Left ventricle myocardium inferior (tissue), 1 donor: ENCODE data around the gene RAB40A. TPM values are rescaled to one million over a fixed set of nuclear protein-coding genes. Genes with fewer than 3 reads are reported as not detected.

Experiments used
- DNase-seq: peaks from one replicate; pipeline ENCODE4 v3.0.0-alpha.2; 2020
- H3K27ac ChIP-seq: fragments of 200-600 bp; replicated peaks from 2 replicates; pipeline ENCODE4 v1.8.0; 2021
- H3K27me3 ChIP-seq: fragments of 200-600 bp; 2 replicates; pipeline ENCODE4 v1.8.0; 2021; ENCODE audit warnings: low read depth
- H3K36me3 ChIP-seq: fragments of 200-600 bp; 2 replicates; pipeline ENCODE4 v1.8.0; 2021
- H3K4me1 ChIP-seq: fragments of 200-600 bp; 2 replicates; pipeline ENCODE4 v1.8.0; 2021
- H3K4me3 ChIP-seq: fragments of 200-600 bp; 2 replicates; pipeline ENCODE4 v1.8.0; 2021; ENCODE audit warnings: mild to moderate bottlenecking, moderate library complexity
- H3K9me3 ChIP-seq: fragments of 200-600 bp; replicated peaks from 2 replicates; pipeline ENCODE4 v1.8.0; 2021
- intact Hi-C: fragments of 100-400 bp; cut with micrococcal nuclease; formaldehyde crosslinking; loops from one replicate; pipeline ENCODE4 v1.11.0; 2022
- total RNA-seq: library from RNA; stranded (reverse); fragmentation: NEBNext Ultra II Directional; extraction: Animal tissue kit (Norgen Biotek cat#: 25700); gene quantifications from one replicate; pipeline ENCODE4 v1.2.1, GENCODE V29; 2021
- TF ChIP-seq, protein P1 (sequence below): fragments of 200-600 bp; IDR thresholded peaks from 2 replicates; pipeline ENCODE4 v1.8.0; 2021; ENCODE audit warnings: antibody characterized with exemption, mild to moderate bottlenecking, borderline replicate concordance
- donor health status: DM: no; HTN: yes; CAD: no; lungs with severe emphysema.

Gene RAB40A
- total RNA-seq, 1 donor from 2014 or later: not detected

DNA sequence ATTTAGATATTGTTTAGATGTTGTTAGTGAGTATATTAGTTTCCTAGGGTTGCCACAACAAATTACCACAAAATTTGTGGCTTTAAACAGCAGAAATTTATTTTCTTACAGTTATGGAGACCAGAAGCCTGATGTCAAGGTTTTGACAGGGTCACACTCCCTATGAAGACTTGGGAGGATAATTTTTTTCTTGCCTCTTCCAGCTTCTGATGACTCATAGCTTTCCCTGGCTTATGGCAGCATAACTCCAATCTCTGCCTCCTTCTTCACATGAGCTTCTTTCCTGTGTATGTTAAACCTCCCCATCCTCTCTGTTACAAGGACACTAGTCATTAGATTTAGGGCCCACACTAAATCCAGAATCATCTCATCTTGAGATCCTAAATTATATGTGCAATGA is 20.9 kb upstream of the RAB40A start:
- TF ChIP-seq, protein P1, sequence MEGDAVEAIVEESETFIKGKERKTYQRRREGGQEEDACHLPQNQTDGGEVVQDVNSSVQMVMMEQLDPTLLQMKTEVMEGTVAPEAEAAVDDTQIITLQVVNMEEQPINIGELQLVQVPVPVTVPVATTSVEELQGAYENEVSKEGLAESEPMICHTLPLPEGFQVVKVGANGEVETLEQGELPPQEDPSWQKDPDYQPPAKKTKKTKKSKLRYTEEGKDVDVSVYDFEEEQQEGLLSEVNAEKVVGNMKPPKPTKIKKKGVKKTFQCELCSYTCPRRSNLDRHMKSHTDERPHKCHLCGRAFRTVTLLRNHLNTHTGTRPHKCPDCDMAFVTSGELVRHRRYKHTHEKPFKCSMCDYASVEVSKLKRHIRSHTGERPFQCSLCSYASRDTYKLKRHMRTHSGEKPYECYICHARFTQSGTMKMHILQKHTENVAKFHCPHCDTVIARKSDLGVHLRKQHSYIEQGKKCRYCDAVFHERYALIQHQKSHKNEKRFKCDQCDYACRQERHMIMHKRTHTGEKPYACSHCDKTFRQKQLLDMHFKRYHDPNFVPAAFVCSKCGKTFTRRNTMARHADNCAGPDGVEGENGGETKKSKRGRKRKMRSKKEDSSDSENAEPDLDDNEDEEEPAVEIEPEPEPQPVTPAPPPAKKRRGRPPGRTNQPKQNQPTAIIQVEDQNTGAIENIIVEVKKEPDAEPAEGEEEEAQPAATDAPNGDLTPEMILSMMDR: no peak
- Histone ChIP-seq H3K4me1 (no peaks in the 10 kb centered on the region), H3K36me3 (no peaks in the 10 kb centered on the region), H3K4me3 (no peak overlapping the region), H3K27me3 (no peaks in the 10 kb centered on the region), H3K9me3 (no peaks in the 10 kb centered on the region), H3K27ac (no peak overlapping the region)
- intact Hi-C loops: no loop called here
- no peak for DNase-seq

DNA sequence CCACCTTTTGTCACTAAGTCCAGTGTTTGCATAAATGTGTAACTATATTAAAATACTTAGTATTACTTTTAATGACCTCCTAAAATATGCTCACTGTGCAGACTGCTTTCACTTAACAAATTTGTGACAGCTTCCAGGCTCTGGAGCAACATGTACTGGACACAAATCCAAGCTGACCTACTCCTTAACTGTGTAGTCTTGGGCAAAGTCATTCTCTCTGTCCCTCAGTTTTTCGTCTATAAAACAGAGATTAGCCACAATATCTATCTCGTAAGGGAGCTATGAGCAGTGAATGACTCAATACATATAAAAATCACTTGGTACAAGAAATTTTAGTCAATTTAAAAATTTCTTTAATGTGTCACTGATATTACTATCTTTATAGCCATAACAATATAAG is 20.4 kb upstream of the RAB40A start:
- intact Hi-C loops: no loop called here
- TF ChIP-seq, protein P1: no peak

DNA sequence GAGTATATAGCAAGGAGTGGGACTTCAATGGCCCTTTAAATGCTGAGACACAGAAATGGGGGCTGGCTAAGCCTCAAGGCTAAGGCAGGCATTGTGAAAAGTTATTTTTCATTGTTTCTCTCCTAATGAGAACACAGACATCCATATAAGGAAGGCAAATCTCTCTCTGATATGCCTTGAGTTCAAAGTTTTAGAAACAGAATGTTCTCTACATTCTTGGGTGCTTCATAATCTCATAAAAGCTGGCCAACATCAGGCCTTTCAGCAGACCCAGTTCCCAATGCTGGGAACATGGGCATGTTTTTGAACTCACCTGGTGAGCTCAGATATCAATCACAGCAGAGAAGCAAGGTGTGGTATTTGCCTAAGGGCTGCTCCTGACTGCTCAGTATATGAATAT is 19.4 kb upstream of the RAB40A start:
- Histone ChIP-seq H3K4me1 (no peaks in the 10 kb centered on the region), H3K9me3 (no peaks in the 10 kb centered on the region), H3K4me3 (no peak overlapping the region), H3K27me3 (no peaks in the 10 kb centered on the region), H3K27ac (no peak overlapping the region), H3K36me3 (no peaks in the 10 kb centered on the region)
- DNase-seq: no peak
- TF ChIP-seq, protein P1: no peak
- intact Hi-C loops: no loop called here

More for the DNA sequence above, 20.4 kb upstream of the RAB40A start:
- Histone ChIP-seq H3K4me1 (no peaks in the 10 kb centered on the region), H3K27ac (no peak overlapping the region), H3K36me3 (no peaks in the 10 kb centered on the region), H3K9me3 (no peaks in the 10 kb centered on the region), H3K4me3 (no peak overlapping the region), H3K27me3 (no peaks in the 10 kb centered on the region)
- no peak for DNase-seq

DNA sequence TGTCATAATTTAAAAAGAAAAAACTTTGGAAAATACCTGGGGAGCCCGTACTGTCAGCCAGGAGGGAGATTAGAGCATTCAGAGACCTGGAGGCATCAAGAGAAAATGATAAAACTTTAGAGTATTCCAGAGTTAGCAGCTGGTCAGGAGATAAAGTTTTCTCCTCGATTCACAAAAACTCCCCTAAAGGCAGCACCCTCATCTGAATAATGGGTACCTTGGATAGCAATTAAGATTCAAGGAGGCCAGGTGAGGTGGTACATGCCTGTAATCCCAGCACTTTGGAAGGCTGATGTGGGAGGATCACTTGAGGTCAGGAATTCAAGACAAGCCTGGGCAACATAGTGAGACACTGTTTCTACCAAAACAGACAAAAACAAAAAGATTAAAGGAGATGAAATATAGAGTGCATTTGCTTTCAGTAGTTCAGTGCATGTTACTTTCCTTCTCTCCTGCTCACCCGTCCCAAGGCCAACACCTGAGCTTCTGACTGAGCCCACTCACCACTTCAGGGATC is 18.6 kb upstream of the RAB40A start:
- Histone ChIP-seq H3K9me3 (no peaks in the 10 kb centered on the region), H3K27ac (no peak overlapping the region), H3K4me1 (no peaks in the 10 kb centered on the region), H3K36me3 (no peaks in the 10 kb centered on the region), H3K27me3 (no peaks in the 10 kb centered on the region), H3K4me3 (no peak overlapping the region)
- intact Hi-C loops: no loop called here
- DNase-seq: no peak
- TF ChIP-seq, protein P1: no peak

DNA sequence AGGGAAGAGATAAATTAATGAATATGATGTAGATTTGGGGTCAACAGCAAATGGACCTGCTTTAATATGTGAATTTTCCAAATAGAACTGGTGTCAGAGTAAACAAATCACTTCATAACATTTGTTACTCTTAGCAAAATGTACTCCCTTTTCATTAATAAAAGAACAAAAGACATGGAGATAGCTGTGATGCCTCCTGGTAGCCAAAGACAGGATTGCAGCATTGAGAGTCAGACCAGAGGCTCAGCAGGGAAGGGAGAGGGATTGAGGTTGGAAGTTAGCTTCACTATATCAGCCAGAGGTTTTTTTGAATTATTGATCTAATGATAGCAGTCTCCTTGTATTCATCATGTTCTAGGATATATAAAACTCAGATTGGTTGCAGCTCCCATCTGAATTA is 17.4 kb upstream of the RAB40A start:
- no peak overlapping the region for H3K4me3 ChIP-seq
- no peak for DNase-seq
- H3K27ac ChIP-seq: no peak overlapping the region
- H3K9me3 ChIP-seq: no peaks in the 10 kb centered on the region
- H3K27me3 ChIP-seq: no peaks in the 10 kb centered on the region
- intact Hi-C loops: no loop called here
- TF ChIP-seq, protein P1: no peak
- no peaks in the 10 kb centered on the region for H3K4me1 ChIP-seq
- no peaks in the 10 kb centered on the region for H3K36me3 ChIP-seq
